LNCaP clone FGC (cell line): ENCODE data around the gene KIF9.

ENCODE experiments used
- DNase-seq: peaks from one replicate; pipeline ENCODE4 v3.0.0-alpha.2; 2011; ENCODE audit warnings: low read depth
- H3K4me3 ChIP-seq: 2 replicates; pipeline ENCODE4 v1.5.1; 2011; ENCODE audit warnings: mild to moderate bottlenecking, low read depth, low read length, control low read depth
- TF ChIP-seq, protein P1 (sequence below): IDR thresholded peaks from 2 replicates; pipeline ENCODE4 v1.5.1; 2012; ENCODE audit warnings: mild to moderate bottlenecking; ENCODE audit not compliant: control insufficient read depth, insufficient read depth; ENCODE audit errors: extremely low read depth

Gene KIF9

DNA sequence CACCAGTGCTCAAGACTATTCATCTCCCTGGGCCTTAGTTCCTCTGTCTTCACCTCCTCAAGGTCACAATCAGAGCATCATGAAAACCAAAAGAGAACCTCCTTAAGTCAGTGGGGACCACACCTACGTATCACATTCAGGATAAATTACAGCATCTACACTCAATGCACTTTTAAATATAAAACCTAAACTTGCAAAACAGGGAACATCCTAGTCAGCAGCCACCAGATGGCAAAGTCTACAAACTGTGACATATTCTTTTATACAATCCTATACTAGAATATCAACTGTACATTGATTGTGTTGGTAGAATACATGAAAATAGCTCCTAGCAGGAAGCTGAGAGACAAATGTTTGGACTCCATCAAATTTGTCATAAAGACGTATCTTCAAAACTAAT, 7.9 kb downstream of the KIF9 start:
- TF ChIP-seq, protein P1, sequence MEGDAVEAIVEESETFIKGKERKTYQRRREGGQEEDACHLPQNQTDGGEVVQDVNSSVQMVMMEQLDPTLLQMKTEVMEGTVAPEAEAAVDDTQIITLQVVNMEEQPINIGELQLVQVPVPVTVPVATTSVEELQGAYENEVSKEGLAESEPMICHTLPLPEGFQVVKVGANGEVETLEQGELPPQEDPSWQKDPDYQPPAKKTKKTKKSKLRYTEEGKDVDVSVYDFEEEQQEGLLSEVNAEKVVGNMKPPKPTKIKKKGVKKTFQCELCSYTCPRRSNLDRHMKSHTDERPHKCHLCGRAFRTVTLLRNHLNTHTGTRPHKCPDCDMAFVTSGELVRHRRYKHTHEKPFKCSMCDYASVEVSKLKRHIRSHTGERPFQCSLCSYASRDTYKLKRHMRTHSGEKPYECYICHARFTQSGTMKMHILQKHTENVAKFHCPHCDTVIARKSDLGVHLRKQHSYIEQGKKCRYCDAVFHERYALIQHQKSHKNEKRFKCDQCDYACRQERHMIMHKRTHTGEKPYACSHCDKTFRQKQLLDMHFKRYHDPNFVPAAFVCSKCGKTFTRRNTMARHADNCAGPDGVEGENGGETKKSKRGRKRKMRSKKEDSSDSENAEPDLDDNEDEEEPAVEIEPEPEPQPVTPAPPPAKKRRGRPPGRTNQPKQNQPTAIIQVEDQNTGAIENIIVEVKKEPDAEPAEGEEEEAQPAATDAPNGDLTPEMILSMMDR, result no peak
- no peak overlapping the region for H3K4me3 ChIP-seq
- no peak for DNase-seq

DNA sequence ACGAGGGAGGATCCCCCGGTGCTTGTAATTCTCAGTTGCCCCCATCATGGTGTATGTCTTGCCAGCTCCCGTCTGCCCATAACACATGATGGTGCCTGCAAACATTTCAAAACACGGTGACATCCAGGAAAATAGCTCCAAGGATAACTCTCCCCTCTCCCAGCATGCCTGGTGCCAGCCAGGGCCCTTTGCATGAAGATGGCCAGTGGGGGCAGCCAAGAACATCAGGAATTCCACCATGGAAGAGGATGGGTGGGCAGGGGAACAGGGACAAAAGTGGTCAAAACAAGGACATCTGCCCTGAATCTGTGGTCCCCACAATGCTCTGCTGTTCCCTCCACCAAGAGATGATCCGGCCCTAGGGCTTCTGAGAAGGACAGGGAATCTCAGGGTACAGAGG, 9.0 kb downstream of the KIF9 start:
- no peak for DNase-seq
- no peak overlapping the region for H3K4me3 ChIP-seq

DNA sequence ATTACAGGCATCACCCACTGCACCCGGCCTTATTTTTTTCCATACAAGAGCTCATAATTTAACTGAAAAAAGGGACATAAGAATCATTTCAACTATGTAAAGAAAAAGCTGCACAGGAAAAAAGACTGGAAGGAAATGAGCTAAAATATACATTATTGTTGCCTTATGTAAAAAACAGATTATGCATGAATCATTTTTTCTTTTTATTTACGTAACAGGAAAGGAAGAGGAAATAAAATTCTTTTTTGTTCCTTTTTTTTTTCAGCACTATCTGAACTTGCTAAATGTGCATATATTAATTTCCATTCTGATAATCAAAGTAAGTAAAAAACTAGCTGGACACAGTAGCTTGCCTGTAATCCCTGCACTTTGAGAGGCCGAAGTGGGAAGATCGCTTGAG, 12.1 kb downstream of the KIF9 start:
- TF ChIP-seq, protein P1, result no peak
- H3K4me3 ChIP-seq, result no peak overlapping the region
- DNase-seq, result no peak

More for the DNA sequence above, 9.0 kb downstream of the KIF9 start:
- TF ChIP-seq, protein P1, result no peak

DNA sequence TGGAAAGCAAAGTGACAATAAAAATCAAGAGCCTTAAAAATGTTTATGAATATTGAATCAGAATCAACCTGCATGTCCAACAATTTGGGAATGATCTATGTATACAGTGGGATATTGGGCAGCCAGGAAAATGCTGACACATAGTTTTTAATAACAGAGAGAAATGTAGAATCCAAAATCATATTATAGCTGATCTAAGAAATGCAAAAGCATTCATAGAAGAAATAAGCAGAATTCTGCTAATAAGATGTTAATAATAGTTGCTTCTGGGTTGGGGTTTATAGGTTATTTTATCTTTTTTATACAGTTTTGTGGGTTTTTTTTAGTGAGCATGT, 15.1 kb downstream of the KIF9 start:
- H3K4me3 ChIP-seq, result no peak overlapping the region
- no peak for DNase-seq
- TF ChIP-seq, protein P1, result no peak

DNA sequence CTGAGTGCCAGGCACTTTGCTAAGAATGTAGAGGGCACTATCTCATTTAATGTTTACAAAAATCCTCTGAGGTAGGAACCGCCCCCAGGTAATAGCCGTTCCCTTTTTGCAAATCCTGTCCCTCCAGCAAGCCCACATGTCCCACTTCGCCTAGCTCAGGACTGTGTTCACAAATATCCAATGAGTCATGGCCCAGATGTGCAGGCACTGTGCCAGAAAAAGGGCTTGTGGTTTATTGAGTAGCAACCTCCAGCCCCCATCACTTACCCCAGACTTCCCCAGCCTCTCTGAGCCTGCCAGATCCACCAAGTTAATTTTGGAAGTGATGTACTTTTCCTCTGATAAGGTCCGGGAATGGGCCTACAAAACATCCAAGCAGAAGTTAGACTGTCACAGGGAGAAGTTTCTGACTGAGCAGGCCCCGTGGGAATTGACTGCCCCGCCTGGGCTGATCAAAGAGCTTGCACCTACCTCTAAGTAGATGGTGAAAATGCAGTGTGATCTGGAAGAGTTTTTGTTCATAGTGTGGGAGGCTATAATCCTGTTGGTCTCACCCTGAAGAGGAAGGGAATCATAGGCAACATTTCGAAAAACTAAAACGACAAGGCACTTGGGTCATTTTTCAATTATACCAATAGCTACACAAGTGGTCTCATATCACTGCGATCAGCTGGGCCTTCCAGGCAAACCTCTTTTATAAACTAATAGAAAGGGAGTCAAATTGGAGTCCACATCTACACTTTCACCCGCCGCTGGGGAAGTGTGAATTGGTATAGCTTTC, 15.7 kb downstream of the KIF9 start:
- TF ChIP-seq, protein P1, result no peak
- no peak overlapping the region for H3K4me3 ChIP-seq
- no peak for DNase-seq

DNA sequence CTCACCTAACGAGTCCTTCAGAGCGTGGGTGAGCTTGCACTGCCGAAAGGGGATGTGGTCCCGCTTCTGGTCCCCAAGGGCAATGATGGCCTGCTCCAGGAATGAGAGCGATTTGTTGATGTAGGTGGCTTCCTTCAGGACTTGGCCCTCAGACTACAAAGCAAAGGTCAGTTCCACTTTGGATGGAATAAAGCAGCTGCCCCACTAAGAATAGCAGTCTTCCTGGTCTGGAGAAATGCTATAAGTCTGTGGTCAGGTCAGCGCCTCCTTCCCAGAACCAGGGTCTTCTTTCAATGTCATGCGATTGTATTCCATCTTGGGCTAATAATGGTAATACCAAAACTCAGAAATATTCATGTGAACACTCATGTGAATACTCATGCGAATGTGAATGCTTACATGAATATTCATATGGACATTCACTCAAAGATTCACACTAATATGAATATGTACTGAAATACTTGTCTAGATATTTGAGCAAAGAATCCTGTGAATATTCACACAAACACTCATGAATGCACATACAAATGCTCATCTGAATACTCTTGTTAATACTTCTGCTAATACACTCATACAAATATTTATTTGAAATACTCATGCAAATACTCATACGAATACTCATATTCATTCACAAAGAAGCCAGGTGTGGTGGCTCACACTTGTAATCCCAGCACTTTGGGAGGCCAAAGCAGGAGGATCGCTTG, 16.7 kb downstream of the KIF9 start:
- H3K4me3 ChIP-seq, result no peak overlapping the region
- no peak for DNase-seq
- TF ChIP-seq, protein P1, result no peak
